HCT116 (cell line): Measurements from ENCODE around the gene FRG1. TPM values are rescaled to one million over a fixed set of nuclear protein-coding genes. Genes with fewer than 3 reads are reported as not detected.
"Not testable (repeated sequence)": the region's sequence is repeated elsewhere in the genome, so short reads cannot be mapped to it uniquely, and the experiment has no call there.

ENCODE experiments used
- ATAC-seq: fragments of 200-7000 bp; cut with Tn5 transposase; 2 replicates; pipeline ENCODE4 v1.9.1; 2020; ENCODE audit warnings: mild to moderate bottlenecking, moderate library complexity
- BruUV-seq: library from RNA; stranded (reverse); fragments of 400-500 nt; replicated peaks from 2 replicates; lab custom pipeline; 2021; lab: Mats Ljungman, UMichigan
- CTCF ChIA-PET: fragments of 300-600 bp; sonication (Branson Sonifier 250); formaldehyde crosslinking; loops from one replicate; lab custom pipeline; 2021; ENCODE audit warnings: antibody characterized with exemption; lab: Charles Lee
- POLR2A ChIA-PET: fragments of 300-600, 350-600 bp; sonication (Branson Sonifier 250); formaldehyde crosslinking; loops from one replicate; lab custom pipeline; 2021; ENCODE audit warnings: antibody characterized with exemption; lab: Charles Lee
- RAD21 ChIA-PET, 2 experiments: fragments of 300-600 bp; sonication (Branson Sonifier 250); formaldehyde crosslinking; loops; one replicate each; lab custom pipeline; 2023; ENCODE audit warnings: low total read pairs in 2 of 2; ENCODE audit not compliant: uncharacterized antibody in 2 of 2, unreplicated experiment in 2 of 2, low non-redundant PET in 1 of 2; lab: Charles Lee
- DNase-seq: peaks from one replicate; pipeline ENCODE4 v3.0.0-alpha.2; 2010; ENCODE audit warnings: low read depth, low spot score
- H2AFZ ChIP-seq: fragments of 200-600 bp; shearing (Covaris generic), sonication (generic); 2 replicates; pipeline ENCODE4 v1.6.1; 2017; ENCODE audit warnings: low read depth, mixed run types, mixed read lengths, antibody characterized with exemption, low read length; ENCODE audit not compliant: poor library complexity, severe bottlenecking
- H3K27ac ChIP-seq: 2 replicates; pipeline ENCODE4 v1.5.1; 2012; ENCODE audit warnings: low read depth, low read length
- H3K27me3 ChIP-seq: fragments of 200-600 bp; sonication (generic); 2 replicates; pipeline ENCODE4 v1.6.1; 2016; ENCODE audit warnings: mixed run types, low read length, mixed read lengths; ENCODE audit not compliant: insufficient read depth
- H3K36me3 ChIP-seq, 2 experiments: fragments of 200-500 bp in 1 of 2; fragments of 200-600 bp in 1 of 2; sonication (Bioruptor generic) in 1 of 2; sonication (generic) in 1 of 2; 2 replicates each; pipeline versions ENCODE4 v1.5.1 to v1.6.1; 2014 to 2016; ENCODE audit warnings: low read length in 2 of 2, inconsistent platforms in 1 of 2, mixed read lengths in 1 of 2, mixed run types in 1 of 2; ENCODE audit not compliant: insufficient read depth in 2 of 2, control insufficient read depth in 1 of 2
- H3K4me1 ChIP-seq, 2 experiments: fragments of 200-600 bp in 1 of 2; sonication (generic) in 1 of 2; 2 replicates each; pipeline versions ENCODE4 v1.5.1 to v1.6.1; 2012 to 2017; ENCODE audit warnings: low read length in 2 of 2, inconsistent platforms in 1 of 2, mild to moderate bottlenecking in 1 of 2, mixed read lengths in 1 of 2, mixed run types in 1 of 2, moderate library complexity in 1 of 2; ENCODE audit not compliant: insufficient read depth in 2 of 2, control insufficient read depth in 1 of 2
- H3K4me2 ChIP-seq: fragments of 200-600 bp; sonication (generic); 2 replicates; pipeline ENCODE4 v1.6.1; 2017; ENCODE audit warnings: mixed run types, low read length, mixed read lengths
- H3K4me3 ChIP-seq, 2 experiments: fragments of 200-600 bp in 1 of 2; sonication (generic) in 1 of 2; replicated peaks in 1 of 2; 2 replicates each; pipeline ENCODE4 v1.5.1; 2011 to 2016; ENCODE audit warnings: low read length in 2 of 2, control low read depth in 1 of 2, low read depth in 1 of 2, mild to moderate bottlenecking in 1 of 2, mixed read lengths in 1 of 2, mixed run types in 1 of 2
- H3K79me2 ChIP-seq: fragments of 200-600 bp; sonication (generic); 2 replicates; pipeline ENCODE4 v1.6.1; 2017; ENCODE audit warnings: mild to moderate bottlenecking, mixed run types, low read length, moderate library complexity, mixed read lengths; ENCODE audit not compliant: insufficient read depth
- H3K9ac ChIP-seq: fragments of 200-600 bp; sonication (generic); 2 replicates; pipeline ENCODE4 v1.6.1; 2016; ENCODE audit warnings: low read length, mixed read lengths
- H3K9me2 ChIP-seq: fragments of 200-600 bp; sonication (generic), shearing (Covaris generic); 2 replicates; pipeline ENCODE4 v1.6.1; 2017; ENCODE audit warnings: mixed run types, mild to moderate bottlenecking, moderate library complexity; ENCODE audit not compliant: insufficient read depth
- H3K9me3 ChIP-seq, 2 experiments: fragments of 200-500 bp in 1 of 2; fragments of 200-600 bp in 1 of 2; sonication (Bioruptor generic) in 1 of 2; sonication (generic) in 1 of 2; 2 replicates each; pipeline ENCODE4 v1.6.1; 2014 to 2017; ENCODE audit warnings: low read length in 2 of 2, mixed read lengths in 2 of 2, inconsistent platforms in 1 of 2, low read depth in 1 of 2, mild to moderate bottlenecking in 1 of 2, mixed run types in 1 of 2, moderate library complexity in 1 of 2; ENCODE audit not compliant: control insufficient read depth in 1 of 2, insufficient read depth in 1 of 2
- H4K20me1 ChIP-seq: fragments of 200-600 bp; sonication (generic), shearing (Covaris generic); 2 replicates; pipeline ENCODE4 v1.6.1; 2017; ENCODE audit warnings: mixed run types, mild to moderate bottlenecking, moderate library complexity; ENCODE audit not compliant: insufficient read depth
- CTCF ChIP-seq, 3 experiments: fragments of 200-600 bp in 1 of 3; sonication (generic) in 1 of 3; IDR thresholded peaks in 2 of 3; conservative IDR thresholded peaks in 1 of 3; 2 replicates each; pipeline ENCODE4 v1.5.1; 2012 to 2017; ENCODE audit warnings: low read depth in 2 of 3, low read length in 2 of 3, antibody characterized with exemption in 1 of 3, borderline replicate concordance in 1 of 3, control low read depth in 1 of 3, mild to moderate bottlenecking in 1 of 3, mixed read lengths in 1 of 3, mixed run types in 1 of 3, moderate library complexity in 1 of 3; ENCODE audit not compliant: insufficient read depth in 1 of 3
- RAD21 ChIP-seq: IDR thresholded peaks from 2 replicates; pipeline ENCODE4 v1.6.1; 2012; ENCODE audit warnings: low read depth, mild to moderate bottlenecking
- intact Hi-C: fragments of 100-400 bp; cut with micrococcal nuclease; formaldehyde crosslinking; loops from 2 replicates; pipeline ENCODE4 v1.10.0; 2022
- total RNA-seq: library from RNA; stranded (reverse); gene quantifications from one replicate; pipeline ENCODE4 v1.2.1, GENCODE V29; 2021; ENCODE audit not compliant: unreplicated experiment

Gene FRG1
- total RNA-seq, 1 experiment from 2014 or later, result 44.5 TPM

DNA sequence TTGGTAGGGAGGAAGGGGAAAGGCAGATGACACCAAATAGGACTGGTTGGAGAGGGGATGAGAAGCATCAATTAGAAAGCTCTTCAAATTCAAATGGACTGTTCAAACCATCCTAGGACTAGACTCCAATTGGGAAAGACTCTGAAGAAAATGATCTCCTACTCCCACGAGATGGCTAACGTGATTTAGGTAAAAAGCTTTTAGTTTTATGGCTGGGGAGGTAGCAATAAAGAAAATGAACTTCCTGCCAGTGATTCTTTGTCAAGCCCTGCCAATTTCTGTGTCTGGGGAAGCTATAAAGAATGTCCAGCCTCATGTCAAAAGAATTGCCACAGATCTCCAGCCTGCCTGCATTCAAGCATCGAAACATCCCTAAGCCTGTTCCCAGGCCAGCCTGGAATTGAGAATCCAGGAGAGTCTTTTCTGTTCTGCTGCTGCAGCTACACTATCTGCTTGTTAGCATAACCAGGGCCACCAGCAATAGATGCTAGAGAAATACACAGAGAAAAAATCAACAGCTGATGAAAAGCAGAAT lies 41.1 kb upstream of the FRG1 start:
- POLR2A ChIA-PET, H3K4me2 ChIP-seq, ATAC-seq, H3K4me1 ChIP-seq, H3K9ac ChIP-seq, H3K9me3 ChIP-seq, H3K36me3 ChIP-seq, H3K4me3 ChIP-seq, H3K27ac ChIP-seq, H3K27me3 ChIP-seq, H3K9me2 ChIP-seq, BruUV-seq, CTCF ChIA-PET, H4K20me1 ChIP-seq, DNase-seq, H3K79me2 ChIP-seq, H2AFZ ChIP-seq, RAD21 ChIA-PET: not testable (repeated sequence)
- intact Hi-C loops, result loop anchor here (1.0 kb wide), 1 partner anchor 106 kb away; no protein-coding TSS in a partner anchor

DNA sequence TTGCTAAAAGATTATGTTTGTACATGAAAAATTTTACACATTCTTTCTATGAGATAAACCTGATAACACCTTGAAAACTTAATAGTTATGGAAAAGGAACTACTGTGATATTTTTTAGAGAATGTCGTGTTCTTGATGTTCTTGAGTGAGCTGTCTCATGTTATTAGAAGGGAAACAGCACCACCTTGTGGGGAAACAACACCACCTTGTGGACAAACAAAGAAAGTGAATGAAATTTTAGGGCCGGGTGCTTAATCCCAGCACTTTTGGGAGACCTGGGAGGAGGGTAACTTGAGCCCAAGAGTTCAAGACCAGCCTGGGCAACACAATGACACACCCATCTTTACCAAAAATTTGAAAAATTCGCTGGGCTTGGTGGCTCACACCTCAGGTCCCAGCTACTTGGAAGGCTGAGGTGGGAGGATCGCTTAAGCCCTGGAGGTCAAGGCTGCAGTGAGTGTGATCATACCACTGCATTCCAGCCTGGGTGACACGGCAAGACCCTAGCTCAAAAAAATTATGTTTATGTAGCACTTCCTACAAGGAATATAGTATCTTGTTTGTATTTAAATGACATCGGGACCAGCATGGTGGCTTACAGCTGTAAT lies 36.1 kb upstream of the FRG1 start:
- H3K36me3 ChIP-seq, POLR2A ChIA-PET, H3K27me3 ChIP-seq, H3K9me3 ChIP-seq, H3K9ac ChIP-seq, H2AFZ ChIP-seq, H3K4me3 ChIP-seq, BruUV-seq, H3K4me2 ChIP-seq, H3K79me2 ChIP-seq, H4K20me1 ChIP-seq, H3K9me2 ChIP-seq, H3K4me1 ChIP-seq, H3K27ac ChIP-seq, RAD21 ChIA-PET: not testable (repeated sequence)
- CTCF ChIA-PET, result interaction anchor here (1.3 to 1.8 kb wide), 2 partner anchors 111 to 468 kb away, joined by 4 to 9 read pairs; no protein-coding TSS in a partner anchor
- TF ChIP-seq RAD21 (peak; percentile 76), CTCF (IDR thresholded peaks at IDR 0.05 in 2 of 3, conservative IDR thresholded peaks at IDR 0.05 in 1 of 3; ENCODE audit: borderline replicate concordance in 1 of 3, insufficient read depth in 1 of 3, low read depth in 2 of 3, low read length in 2 of 3) (peak; percentile 62 to 83 (median 66))
- DNase-seq (peak; percentile 68), ATAC-seq (peak; percentile 92)
- intact Hi-C loops, result loop anchor here (2.0 kb wide), 1 partner anchor 468 kb away; no protein-coding TSS in a partner anchor
